ENCODE results near the gene POLRMT. TPM values are rescaled to one million over a fixed set of nuclear protein-coding genes. Genes with fewer than 3 reads are reported as not detected.

Gene POLRMT
- total RNA-seq, 1 donor from 2014 or later = 37.9 TPM

DNA sequence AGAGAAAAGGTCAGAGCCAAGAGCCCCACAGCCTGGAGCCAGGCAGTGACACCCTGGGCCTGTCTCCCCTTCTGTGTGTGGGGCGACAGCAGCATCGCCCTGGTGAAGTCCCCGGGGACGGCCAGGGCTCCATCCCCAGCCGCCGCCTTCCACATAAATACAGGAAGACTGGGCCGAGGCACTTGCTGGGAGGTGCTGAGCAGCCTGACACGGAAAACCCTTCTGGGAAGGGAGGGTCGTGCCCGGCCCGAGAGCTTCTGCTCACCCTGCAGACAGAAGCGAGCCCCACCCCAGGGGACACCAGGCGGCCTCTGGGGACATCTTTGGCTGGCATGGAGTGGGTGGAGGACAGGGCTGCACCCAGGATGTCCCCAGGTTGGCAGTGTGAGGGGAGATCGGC lies 11.5 kb upstream of the POLRMT start:
- TF ChIP-seq, protein P1, sequence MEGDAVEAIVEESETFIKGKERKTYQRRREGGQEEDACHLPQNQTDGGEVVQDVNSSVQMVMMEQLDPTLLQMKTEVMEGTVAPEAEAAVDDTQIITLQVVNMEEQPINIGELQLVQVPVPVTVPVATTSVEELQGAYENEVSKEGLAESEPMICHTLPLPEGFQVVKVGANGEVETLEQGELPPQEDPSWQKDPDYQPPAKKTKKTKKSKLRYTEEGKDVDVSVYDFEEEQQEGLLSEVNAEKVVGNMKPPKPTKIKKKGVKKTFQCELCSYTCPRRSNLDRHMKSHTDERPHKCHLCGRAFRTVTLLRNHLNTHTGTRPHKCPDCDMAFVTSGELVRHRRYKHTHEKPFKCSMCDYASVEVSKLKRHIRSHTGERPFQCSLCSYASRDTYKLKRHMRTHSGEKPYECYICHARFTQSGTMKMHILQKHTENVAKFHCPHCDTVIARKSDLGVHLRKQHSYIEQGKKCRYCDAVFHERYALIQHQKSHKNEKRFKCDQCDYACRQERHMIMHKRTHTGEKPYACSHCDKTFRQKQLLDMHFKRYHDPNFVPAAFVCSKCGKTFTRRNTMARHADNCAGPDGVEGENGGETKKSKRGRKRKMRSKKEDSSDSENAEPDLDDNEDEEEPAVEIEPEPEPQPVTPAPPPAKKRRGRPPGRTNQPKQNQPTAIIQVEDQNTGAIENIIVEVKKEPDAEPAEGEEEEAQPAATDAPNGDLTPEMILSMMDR (conservative IDR thresholded peaks at IDR 0.05; ENCODE audit: low read depth, low read length) = no peak
- H3K4me3 ChIP-seq (ENCODE audit: low read depth, low read length) = no peak overlapping the region
- DNase-seq (ENCODE audit: low read depth) = no peak

DNA sequence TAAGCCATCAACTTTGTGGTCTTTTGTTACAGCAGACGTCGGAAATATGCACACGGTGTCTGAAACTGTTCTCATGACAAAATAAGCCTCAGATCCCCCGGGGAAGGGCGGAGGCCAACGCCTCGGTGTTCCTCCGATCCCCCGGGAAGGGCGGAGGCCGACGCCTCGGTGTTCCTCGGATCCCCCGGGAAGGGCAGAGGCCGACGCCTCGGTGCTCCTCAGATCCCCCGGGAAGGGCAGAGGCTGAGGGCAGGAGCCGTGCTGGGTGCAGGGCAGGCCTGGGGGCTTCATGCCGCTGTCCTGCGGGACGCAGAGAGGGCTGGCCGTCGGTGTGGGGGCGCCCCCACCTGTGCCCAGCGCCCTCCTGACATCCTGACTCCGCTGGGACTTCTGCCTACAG lies 11.0 kb upstream of the POLRMT start:
- H3K4me3 ChIP-seq (ENCODE audit: low read depth, low read length) = no peak overlapping the region
- TF ChIP-seq, protein P1 (conservative IDR thresholded peaks at IDR 0.05; ENCODE audit: low read depth, low read length) = no peak
- no peak for DNase-seq (ENCODE audit: low read depth)

DNA sequence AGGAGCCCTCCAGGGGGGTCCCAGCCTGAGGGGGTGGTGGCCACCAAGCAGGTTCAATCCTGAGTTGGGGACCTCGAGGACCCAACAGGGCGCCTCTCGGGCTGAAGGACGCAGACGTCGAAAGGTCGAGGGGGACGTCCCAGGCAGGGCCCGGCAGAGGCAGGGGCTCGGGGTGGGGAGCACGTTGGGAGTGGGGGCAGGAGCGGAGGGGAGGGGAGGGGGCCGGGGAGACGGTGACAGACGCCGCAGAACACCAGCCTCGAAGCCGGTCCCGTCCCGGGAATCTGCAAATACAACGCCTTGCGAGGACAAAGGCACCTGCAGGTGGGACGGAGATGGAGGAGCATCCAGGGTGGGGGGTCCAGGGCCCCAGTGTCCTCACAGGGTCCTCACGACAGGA lies 10.4 kb upstream of the POLRMT start:
- TF ChIP-seq, protein P1 (conservative IDR thresholded peaks at IDR 0.05; ENCODE audit: low read depth, low read length) = no peak
- H3K4me3 ChIP-seq (ENCODE audit: low read depth, low read length) = no peak overlapping the region
- no peak for DNase-seq (ENCODE audit: low read depth)

DNA sequence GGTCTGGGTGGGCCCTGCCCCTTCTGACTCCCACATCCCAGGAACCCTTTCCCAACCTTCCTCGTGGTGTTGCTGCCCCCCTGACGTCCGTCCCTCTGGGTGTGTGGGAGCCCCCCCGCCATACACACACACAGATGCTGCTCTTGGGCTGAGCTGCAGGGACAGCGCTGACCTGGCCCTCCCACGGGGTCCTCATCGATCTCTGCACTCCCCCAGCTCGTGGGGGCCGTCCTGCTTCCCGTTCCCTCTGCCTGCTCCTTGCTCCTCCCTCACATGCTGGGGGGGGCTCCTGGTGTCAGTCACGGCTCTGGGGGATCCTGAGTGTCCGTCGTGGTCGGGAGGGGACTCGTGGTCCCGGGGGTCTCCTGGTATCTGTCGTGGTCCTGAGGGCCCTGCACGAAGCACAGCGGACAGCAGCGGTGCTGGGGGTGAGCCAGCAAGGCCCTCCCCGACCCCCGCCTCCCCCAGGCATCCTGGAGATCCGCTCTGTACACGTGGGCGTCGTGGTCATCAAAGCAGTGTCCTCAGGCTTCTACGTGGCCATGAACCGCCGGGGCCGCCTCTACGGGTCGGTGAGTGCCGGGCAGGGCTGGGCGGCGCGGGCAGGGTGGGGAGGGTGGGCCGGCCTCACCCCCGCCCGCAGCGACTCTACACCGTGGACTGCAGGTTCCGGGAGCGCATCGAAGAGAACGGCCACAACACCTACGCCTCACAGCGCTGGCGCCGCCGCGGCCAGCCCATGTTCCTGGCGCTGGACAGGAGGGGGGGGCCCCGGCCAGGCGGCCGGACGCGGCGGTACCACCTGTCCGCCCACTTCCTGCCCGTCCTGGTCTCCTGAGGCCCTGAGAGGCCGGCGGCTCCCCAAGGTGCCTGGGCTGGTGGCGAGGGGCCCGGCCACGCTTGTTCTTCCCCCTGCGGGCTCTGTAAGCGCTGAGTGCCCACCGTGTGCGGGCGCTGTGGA lies 9.7 kb upstream of the POLRMT start:
- TF ChIP-seq, protein P1 (conservative IDR thresholded peaks at IDR 0.05; ENCODE audit: low read depth, low read length) = no peak
- H3K4me3 ChIP-seq (ENCODE audit: low read depth, low read length) = no peak overlapping the region
- no peak for DNase-seq (ENCODE audit: low read depth)

DNA sequence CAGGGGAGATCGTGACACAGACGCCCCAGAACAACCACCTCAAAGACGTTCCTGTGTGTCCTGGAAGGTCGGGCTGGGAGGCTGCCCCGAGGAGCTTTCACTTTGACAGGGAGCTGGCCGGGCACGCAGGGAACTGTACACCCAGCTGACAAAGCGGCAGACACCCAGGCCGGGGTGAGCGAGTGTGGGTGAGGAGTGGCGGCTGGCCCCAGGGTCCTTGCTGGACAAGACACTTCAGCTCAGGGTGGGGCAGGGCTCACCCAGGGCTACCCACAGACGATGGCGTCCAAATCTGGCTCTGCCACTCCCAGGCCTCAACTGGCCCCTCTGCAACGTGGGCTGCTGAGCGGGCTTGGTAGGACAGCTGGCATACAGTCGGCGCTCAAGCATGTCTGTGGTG lies 8.4 kb upstream of the POLRMT start:
- no peak for DNase-seq (ENCODE audit: low read depth)
- TF ChIP-seq, protein P1 (conservative IDR thresholded peaks at IDR 0.05; ENCODE audit: low read depth, low read length) = no peak
- no peak overlapping the region for H3K4me3 ChIP-seq (ENCODE audit: low read depth, low read length)

DNA sequence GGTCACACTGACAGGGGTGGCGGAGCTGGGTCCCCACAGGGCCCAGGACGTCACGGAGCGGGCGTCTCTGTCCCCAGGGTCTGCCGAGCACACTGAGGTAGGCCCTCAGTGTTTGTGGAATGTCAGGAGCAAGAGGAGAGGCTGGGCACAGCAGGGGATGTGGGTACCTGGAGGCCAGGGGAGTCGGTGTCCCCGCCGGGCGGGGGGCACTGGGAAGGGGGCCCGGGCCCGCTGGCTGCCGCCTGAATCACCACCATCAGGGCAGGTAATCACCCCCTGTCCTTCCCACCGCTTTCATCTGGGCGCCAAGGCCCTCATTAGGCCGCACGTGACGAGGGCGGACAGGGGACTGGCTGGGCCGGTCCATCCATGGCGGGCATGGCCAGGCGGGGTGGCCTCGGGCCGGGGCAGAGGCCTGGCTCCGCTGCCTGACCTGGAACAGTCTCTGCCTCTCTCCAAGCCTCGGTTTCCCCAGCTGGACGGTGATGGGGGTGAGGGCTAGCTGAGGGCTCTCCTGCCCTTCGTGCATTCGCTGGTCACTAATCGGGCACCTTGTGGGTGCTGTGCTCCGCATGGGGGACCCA lies 7.4 kb upstream of the POLRMT start:
- TF ChIP-seq, protein P1 (conservative IDR thresholded peaks at IDR 0.05; ENCODE audit: low read depth, low read length) = no peak
- no peak for DNase-seq (ENCODE audit: low read depth)
- H3K4me3 ChIP-seq (ENCODE audit: low read depth, low read length) = no peak overlapping the region
